NCI-H460 (cell line): ENCODE results near the gene NUP214. TPM values are rescaled to one million over a fixed set of nuclear protein-coding genes. Genes with fewer than 3 reads are reported as not detected.
"Not testable (repeated sequence)": the region's sequence is repeated elsewhere in the genome, so short reads cannot be mapped to it uniquely, and the experiment has no call there.

Experiments
- DNase-seq: peaks from one replicate; pipeline ENCODE4 v3.0.0-alpha.2; 2016; ENCODE audit warnings: low read depth; ENCODE audit errors: extremely low read depth
- total RNA-seq: library from RNA; depleted of rRNA; stranded (reverse); fragments of >200 nt; shearing (Covaris generic); gene quantifications from 2 replicates; pipeline ENCODE4 v1.2.3, GENCODE V29; 2014

Gene NUP214
- total RNA-seq, 1 experiment from 2014 or later = 17.2 TPM

DNA sequence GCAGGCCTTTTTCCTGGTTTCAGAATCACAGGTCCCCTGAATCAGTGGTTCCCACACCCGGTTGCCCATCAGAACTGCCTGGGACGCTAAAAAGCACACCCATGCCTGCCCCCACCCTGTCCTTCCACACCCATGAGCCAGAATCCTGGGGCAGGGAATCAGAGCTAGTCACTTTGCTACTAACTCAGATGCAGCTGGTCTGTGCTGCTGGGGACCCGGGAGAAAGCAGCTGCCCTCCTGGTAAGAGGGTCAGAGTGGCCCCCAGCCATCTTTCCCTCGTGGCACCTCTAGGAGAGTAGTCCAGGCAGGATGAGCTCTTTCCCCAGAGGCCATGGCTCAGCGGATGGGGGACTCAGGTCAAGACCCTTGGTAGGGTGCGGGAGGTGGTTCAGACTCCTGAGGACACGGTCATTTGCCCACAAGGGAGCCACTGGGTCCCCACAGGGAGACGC, 11.3 kb upstream of the NUP214 start:
- DNase-seq = no peak

DNA sequence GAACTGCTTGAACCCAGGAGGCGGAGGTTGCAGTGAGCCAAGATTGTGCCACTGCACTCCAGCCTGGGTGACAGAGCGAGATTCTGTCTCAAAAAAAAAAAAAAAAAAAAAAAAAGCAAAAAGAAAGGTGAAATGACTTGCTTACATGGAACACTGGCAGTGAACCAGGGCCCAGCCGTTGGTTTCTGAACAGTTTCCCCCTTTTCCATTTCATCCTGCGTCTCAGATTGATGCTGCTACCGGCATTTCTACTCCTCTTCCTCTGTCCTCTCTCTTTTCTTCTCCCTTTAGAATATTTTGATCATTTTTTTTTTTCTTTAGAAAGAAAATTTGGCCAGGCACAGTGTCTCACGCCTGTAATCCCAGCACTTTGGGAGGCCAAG, 10.0 kb upstream of the NUP214 start:
- DNase-seq = not testable (repeated sequence)

- no peak for DNase-seq
Observed at GRCh38 chr9:131116281-131117120, 8.9 kb upstream of the NUP214 start.

GRCh38 chr9:131117121-131117761, 8.1 kb upstream of the NUP214 start:
- no peak for DNase-seq

- no peak for DNase-seq
Observed at GRCh38 chr9:131117762-131118145, 7.6 kb upstream of the NUP214 start.

- DNase-seq = no peak
Observed at GRCh38 chr9:131119600-131119999, 5.8 kb upstream of the NUP214 start.

DNA sequence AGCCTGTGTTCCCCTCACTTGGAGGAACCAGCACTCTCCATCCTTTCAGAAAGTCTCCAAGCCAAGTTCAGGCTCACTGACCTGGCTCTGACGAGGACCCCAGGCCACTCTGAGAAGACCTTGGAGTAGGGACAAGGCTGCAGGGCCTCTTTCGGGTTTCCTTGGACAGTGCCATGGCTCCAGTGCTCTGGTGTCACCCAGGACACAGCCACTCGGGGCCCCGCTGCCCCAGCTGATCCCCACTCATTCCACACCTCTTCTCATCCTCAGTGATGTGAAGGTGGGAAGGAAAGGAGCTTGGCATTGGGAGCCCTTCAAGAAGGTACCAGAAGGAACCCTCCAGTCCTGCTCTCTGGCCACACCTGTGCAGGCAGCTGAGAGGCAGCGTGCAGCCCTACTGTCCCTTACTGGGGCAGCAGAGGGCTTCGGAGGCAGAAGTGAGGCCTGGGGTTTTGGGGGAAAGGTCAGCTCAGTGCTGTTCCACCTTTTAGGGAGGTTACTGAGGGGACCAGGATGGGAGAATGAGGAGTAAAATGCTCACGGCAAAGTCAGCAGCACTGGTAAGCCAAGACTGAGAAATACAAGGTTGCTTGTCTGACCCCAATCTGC, 4.7 kb upstream of the NUP214 start:
- no peak for DNase-seq

GRCh38 chr9:131121346-131121745, 4.0 kb upstream of the NUP214 start:
- DNase-seq = no peak

GRCh38 chr9:131122158-131122557, 3.2 kb upstream of the NUP214 start:
- no peak for DNase-seq

DNA sequence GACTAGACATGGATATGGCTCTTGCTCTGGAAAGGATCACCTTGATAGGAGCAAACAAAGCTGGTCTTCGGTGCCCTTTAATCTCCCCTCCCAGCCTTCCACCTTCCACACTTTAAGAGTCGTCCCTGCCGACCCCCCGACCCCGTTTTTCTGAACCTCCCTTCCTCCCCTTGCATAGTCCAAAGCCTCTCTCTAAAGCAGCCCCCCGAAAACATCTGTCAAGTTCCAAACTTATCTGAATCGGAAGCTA, 423 bp upstream of the NUP214 start:
- no peak for DNase-seq

- no peak for DNase-seq
Observed at GRCh38 chr9:131126059-131126426, 657 bp downstream of the NUP214 start.

DNA sequence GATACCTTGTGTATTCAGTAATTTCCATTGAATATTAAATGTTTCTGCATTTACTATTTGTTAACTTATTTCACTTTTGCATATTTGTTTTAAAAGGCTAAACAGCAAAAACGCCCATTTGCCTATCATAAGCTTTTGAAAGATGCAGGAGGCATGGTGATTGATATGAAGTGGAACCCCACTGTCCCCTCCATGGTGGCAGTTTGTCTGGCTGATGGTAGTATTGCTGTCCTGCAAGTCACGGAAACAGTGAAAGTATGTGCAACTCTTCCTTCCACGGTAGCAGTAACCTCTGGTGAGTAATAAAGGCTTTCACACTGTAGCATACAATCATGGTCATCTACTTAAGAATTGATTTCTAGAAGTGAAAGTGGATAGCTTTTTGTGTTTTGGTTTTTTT, 3.8 kb downstream of the NUP214 start:
- DNase-seq = no peak

DNA sequence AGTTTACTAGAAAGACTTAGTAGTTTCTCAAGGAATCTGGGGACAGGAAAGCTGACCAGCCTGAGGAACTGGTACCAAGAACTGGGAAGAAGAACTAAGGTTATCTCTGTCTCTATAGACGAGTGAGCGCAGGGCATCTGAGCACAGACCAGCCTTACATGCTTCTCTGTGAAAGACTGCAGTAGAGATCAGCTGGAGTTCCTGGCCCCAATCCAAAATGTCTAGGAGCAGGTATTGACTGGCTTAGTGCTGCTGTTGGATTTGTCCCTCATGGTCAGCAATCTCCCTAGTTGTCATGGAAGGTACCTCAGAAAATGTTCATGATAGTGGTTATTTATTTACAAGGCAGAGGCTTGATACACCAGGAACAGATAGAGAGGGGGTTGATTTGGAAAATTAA, 13.3 kb downstream of the NUP214 start:
- DNase-seq = no peak

GRCh38 chr9:131140112-131140511, 14.7 kb downstream of the NUP214 start:
- DNase-seq = no peak

DNA sequence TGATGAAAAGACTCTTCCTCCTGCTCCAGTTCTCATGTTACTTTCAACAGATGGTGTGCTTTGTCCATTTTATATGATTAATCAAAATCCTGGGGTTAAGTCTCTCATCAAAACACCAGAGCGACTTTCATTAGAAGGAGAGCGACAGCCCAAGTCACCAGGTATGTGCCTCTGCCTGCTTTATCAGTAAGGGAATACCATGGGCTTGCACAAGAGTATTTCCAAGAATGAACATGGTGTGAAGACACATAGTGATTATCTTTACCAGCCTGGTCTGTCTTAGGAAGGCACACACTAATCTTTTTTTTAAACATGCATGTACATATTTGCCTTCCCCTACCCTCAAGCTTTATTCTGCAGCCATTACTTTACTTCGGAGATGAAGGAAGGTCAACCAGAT, 15.2 kb downstream of the NUP214 start:
- no peak for DNase-seq

GRCh38 chr9:131142160-131142559, 16.8 kb downstream of the NUP214 start:
- no peak for DNase-seq

DNA sequence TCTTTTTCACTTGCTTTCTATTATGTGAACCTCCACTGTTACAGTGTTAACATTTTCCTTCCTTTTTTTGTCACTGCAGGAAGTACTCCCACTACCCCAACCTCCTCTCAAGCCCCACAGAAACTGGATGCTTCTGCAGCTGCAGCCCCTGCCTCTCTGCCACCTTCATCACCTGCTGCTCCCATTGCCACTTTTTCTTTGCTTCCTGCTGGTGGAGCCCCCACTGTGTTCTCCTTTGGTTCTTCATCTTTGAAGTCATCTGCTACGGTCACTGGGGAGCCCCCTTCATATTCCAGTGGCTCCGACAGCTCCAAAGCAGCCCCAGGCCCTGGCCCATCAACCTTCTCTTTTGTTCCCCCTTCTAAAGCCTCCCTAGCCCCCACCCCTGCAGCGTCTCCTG, 18.8 kb downstream of the NUP214 start:
- DNase-seq = no peak

GRCh38 chr9:131145245-131145644, 19.9 kb downstream of the NUP214 start:
- DNase-seq = no peak

DNA sequence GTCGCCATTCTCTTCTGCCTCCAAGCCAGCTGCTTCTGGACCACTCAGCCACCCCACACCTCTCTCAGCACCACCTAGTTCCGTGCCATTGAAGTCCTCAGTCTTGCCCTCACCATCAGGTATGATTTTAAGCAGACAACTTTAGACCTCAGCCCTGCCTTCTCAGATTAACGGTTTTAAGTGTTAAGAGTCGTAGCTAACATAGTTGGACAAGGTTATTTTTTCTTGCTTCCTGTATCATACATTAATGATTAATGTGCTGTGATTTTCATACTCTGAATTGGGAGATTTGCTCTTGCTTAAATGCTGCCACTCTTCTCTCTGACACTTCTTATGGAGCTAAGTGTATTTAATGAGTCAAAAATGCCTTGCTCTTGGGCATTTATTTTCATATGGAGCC, 20.8 kb downstream of the NUP214 start:
- DNase-seq = no peak

GRCh38 chr9:131148276-131148675, 22.9 kb downstream of the NUP214 start:
- DNase-seq = no peak

GRCh38 chr9:131148966-131149687, 23.7 kb downstream of the NUP214 start:
- DNase-seq = no peak

DNA sequence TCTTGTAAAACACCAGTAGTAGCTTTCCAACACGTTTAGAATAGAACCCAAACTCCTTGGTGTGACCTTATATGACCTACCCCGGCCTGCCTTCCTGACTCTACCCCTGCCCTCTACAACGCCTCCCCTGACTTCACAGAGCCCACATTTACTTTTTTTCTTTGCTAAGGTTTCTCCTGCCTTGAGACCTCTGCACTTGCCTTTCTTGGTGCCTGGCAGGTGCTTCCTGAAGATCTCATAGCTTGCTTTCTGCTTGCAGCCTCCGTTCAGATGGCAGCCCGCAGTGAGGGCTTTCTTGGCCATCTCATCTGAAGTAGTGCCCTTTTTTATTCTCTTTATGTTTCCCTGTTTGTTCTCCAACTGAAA, 24.3 kb downstream of the NUP214 start:
- no peak for DNase-seq
